HG03571 (cell line): ENCODE results near the gene BUB1B.

Experiments
- ATAC-seq: cut with Tn5 transposase; IDR thresholded peaks from one replicate; pipeline ENCODE4 v1.9.1; 2021; ENCODE audit not compliant: unreplicated experiment

The BUB1B gene

GRCh38 chr15:40239693-40240618 lies 79.1 kb downstream of the BUB1B start:
- no peak for ATAC-seq

GRCh38 chr15:40240619-40241221 lies 79.9 kb downstream of the BUB1B start:
- ATAC-seq, result no peak

- no peak for ATAC-seq
These were observed 80.7 kb downstream of the BUB1B start for GRCh38 chr15:40241269-40242212.

GRCh38 chr15:40242213-40242599 lies 81.3 kb downstream of the BUB1B start:
- ATAC-seq, result no peak

- ATAC-seq, result no peak
These were observed 81.7 kb downstream of the BUB1B start for GRCh38 chr15:40242601-40243000.

- no peak for ATAC-seq
These were observed 82.4 kb downstream of the BUB1B start for GRCh38 chr15:40243126-40243810.

GRCh38 chr15:40244961-40245523 lies 84.2 kb downstream of the BUB1B start:
- no peak for ATAC-seq

- ATAC-seq, result no peak
These were observed 85.0 kb downstream of the BUB1B start for GRCh38 chr15:40245666-40246450.

GRCh38 chr15:40246496-40247280 lies 85.8 kb downstream of the BUB1B start:
- ATAC-seq, result no peak

GRCh38 chr15:40247406-40247971 lies 86.6 kb downstream of the BUB1B start:
- ATAC-seq, result no peak

GRCh38 chr15:40248006-40248783 lies 87.3 kb downstream of the BUB1B start:
- no peak for ATAC-seq

GRCh38 chr15:40249477-40250303 lies 88.8 kb downstream of the BUB1B start:
- no peak for ATAC-seq

- no peak for ATAC-seq
These were observed 89.4 kb downstream of the BUB1B start for GRCh38 chr15:40250304-40250656.

GRCh38 chr15:40250771-40251483 lies 90.1 kb downstream of the BUB1B start:
- ATAC-seq, result no peak

- ATAC-seq, result no peak
These were observed 90.7 kb downstream of the BUB1B start for GRCh38 chr15:40251486-40252140.

GRCh38 chr15:40252141-40252437 lies 91.2 kb downstream of the BUB1B start:
- ATAC-seq, result no peak
